ENCODE data around the gene MAP3K14.

The MAP3K14 gene

DNA sequence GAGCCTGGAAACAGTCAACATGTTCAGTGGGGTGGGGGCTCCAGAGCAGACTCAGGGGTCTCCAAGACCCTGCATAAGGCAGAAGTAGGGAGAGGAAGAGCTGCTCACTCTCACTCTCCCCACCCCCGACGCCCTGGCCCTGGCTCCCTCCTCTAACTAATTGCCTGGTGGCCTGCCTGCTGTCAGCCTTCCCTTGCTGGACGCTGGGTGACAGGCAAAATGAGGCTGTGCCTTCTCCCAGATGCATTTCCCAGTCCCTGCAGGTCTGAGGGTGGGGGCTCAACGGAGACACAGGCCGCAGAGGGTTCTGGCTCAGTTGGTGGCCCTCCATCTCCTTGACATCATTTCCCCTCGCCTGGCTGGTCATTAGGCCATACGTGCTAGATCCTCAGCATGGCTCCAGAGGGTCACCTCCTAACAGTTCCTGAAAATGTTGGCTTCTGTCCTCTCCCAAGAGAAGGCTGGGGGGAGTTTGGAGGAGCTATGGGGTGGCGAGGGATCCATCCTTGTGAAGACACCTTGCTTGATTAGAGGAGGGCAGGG is 93.8 kb downstream of the MAP3K14 start:
- TF ChIP-seq, protein P1, sequence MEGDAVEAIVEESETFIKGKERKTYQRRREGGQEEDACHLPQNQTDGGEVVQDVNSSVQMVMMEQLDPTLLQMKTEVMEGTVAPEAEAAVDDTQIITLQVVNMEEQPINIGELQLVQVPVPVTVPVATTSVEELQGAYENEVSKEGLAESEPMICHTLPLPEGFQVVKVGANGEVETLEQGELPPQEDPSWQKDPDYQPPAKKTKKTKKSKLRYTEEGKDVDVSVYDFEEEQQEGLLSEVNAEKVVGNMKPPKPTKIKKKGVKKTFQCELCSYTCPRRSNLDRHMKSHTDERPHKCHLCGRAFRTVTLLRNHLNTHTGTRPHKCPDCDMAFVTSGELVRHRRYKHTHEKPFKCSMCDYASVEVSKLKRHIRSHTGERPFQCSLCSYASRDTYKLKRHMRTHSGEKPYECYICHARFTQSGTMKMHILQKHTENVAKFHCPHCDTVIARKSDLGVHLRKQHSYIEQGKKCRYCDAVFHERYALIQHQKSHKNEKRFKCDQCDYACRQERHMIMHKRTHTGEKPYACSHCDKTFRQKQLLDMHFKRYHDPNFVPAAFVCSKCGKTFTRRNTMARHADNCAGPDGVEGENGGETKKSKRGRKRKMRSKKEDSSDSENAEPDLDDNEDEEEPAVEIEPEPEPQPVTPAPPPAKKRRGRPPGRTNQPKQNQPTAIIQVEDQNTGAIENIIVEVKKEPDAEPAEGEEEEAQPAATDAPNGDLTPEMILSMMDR (IDR thresholded peaks at IDR 0.05; ENCODE audit: low read depth, low read length, missing control alignments), result no peak
- no peak for DNase-seq (ENCODE audit: extremely low read depth, low read depth)
- H3K4me3 ChIP-seq (replicated peaks; ENCODE audit: low read depth, low read length), result no peak overlapping the region

DNA sequence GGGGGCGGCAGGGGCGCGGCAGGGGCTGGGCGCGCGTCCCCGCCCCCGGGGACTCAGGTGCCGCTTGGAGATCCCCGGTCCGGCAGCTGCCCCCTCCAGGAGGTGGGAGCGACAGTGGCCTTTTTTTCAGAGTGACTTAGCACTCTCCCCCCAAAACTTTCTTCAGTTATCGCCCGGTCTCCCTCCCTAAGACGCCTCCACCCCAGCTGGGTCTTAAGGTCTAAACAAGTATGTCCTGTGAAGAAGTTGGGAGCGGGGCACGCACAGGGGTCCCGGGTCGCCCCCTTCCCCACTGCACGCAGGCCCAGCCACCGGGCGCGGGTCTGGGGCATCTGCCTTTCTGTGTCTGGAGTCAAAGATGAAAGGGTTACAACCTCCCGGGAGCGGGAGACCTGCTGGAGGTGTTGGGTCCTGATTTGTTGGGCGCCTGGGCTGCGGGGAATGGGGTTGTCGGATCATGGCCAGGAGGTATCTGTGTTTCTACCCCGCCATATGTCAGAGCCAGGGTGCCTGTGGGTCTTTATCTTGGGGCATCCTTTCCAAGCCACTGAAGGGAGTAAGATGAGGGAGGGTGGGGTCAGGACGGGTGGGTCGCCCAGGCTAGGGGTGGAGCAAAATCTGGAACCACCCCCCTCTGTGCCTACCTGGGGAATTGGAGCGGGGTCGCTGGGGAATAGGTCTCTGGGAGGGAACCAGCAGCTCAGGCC is 94.4 kb downstream of the MAP3K14 start:
- no peak overlapping the region for H3K4me3 ChIP-seq (replicated peaks; ENCODE audit: low read depth, low read length)
- DNase-seq (ENCODE audit: extremely low read depth, low read depth), result no peak
- TF ChIP-seq, protein P1 (IDR thresholded peaks at IDR 0.05; ENCODE audit: low read depth, low read length, missing control alignments), result no peak

DNA sequence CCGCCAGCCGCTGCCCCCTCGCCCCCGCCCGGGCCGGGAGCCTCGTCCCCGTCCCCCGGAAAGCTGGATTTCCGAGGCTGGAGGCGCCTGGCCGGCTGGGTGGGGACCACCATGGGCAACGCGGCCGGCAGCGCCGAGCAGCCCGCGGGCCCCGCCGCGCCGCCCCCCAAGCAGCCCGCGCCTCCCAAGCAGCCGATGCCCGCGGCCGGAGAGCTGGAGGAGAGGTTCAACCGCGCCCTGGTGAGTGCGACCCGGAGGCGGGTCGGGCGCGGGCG is 94.9 kb downstream of the MAP3K14 start:
- TF ChIP-seq, protein P1 (IDR thresholded peaks at IDR 0.05; ENCODE audit: low read depth, low read length, missing control alignments), result no peak
- no peak overlapping the region for H3K4me3 ChIP-seq (replicated peaks; ENCODE audit: low read depth, low read length)
- DNase-seq (ENCODE audit: extremely low read depth, low read depth), result no peak

DNA sequence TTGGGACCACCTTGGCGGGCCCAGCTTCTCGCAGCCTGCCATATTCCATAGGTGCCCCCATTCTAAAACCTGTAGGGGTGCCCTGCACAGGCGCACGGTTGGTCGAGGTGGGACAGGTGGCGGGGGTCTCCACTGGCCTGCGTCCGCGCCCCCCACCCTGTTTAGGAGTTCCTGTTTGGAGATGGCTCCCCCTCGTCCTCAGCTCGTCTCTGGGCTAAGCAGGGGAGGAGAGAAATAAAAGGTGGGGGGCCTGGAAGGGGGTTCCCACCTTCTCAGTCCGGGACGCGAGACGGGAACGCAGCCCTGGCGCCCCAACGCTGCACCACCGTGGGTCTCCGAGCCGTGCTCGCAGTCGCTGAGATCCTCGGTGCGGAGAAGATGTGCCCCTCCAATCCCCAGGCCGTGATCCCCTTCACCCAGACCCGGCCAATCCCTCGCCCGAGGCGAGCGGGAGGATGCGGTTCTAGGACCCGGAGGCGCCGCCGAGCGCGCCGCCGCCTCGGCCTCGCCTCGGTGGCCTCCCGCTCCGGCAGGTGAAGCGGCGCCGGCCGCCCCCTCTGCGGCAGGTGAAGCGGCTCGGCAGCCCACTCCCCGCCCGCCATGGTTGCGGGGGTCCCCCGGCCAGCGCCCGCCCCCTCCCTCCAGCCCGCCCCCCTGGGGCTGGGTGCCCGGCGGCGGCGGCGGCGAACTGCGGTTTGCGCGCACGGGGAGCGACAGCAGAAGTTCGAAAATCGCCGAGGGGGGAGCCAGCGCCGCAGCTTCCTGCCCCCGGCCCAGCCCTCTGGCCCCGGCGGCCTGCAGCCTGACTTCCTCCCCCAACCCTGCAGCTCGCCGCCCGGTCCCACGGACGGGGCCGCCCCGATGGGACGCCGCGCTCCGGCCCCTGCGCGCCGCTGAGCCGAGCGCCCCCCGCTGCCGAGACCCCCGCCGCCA is 95.5 kb downstream of the MAP3K14 start, which contains the start of gene FMNL1:
Gene FMNL1 (plus strand): TSS at position 805 of the 933 bp plus-strand sequence. CDS start 240 bp downstream, outside the sequence.
- TF ChIP-seq, protein P1 (IDR thresholded peaks at IDR 0.05; ENCODE audit: low read depth, low read length, missing control alignments), result no peak
- no peak for DNase-seq (ENCODE audit: extremely low read depth, low read depth)
- H3K4me3 ChIP-seq (replicated peaks; ENCODE audit: low read depth, low read length), result peak within 1 kb of the TSS; percentile 12; the same call in 1 of the 2 replicates

DNA sequence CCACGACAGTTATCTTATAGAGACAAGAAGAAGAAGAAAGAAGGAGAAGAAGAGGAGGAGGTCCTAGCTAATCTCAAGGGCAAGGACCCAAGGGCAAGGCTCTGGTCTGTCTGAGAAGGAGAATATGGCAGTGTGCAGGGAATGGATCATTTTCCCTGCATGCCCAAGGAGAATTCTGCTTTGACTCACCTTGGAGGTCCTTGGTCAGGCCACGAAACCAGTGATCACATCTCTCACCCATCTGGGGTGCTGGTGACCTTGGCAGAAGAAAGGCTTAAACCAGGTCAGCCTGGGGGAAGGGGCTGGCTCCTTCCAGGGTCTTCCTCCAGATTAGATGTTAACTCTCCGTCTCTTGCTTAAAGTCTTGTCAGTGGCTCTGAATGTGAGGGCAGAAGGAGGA is 96.7 kb downstream of the MAP3K14 start:
- H3K4me3 ChIP-seq (replicated peaks; ENCODE audit: low read depth, low read length), result no peak overlapping the region
- DNase-seq (ENCODE audit: extremely low read depth, low read depth), result no peak
- TF ChIP-seq, protein P1 (IDR thresholded peaks at IDR 0.05; ENCODE audit: low read depth, low read length, missing control alignments), result no peak

DNA sequence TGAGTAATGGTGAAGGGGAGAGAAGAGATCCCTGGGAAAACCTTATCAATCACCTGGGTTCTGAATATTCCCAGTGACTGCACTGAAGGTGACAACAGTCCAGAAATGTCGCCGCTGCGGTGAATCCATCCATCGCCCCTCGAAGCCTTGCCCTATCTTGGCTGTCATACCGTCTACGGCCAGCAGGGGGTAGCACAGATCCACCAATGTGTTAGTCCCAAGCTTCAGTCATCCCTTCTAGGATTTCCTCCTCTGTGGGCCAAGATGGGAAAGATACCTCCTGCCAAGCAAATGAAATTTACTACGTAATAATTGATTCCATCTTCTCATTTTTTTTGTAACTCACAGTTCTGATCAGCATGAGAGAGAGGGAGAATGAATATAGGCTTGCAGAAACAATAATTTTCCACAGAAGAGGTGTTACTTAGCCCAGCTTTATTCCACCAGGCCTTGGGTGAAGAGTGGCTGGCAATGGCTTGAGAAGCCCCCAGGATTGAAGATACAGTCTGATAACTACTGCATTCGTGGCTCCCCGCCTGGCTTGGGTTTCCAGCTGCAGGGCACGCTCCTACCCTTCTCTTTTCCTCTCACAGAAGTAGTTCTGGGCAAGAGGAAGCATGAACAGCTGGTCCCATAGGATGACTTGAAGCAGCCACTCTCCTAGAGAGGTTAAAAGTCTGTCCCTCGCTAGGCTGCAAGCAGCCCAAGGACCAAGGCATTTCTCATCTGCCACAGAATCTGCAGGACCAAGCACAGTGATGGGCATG is 97.7 kb downstream of the MAP3K14 start:
- TF ChIP-seq, protein P1 (IDR thresholded peaks at IDR 0.05; ENCODE audit: low read depth, low read length, missing control alignments), result peak; percentile 94
- DNase-seq (ENCODE audit: extremely low read depth, low read depth), result peak; percentile 72
- no peak overlapping the region for H3K4me3 ChIP-seq (replicated peaks; ENCODE audit: low read depth, low read length)
